Right atrium auricular region (tissue), 2 donors: ENCODE results near the gene CADPS2. TPM values are rescaled to one million over a fixed set of nuclear protein-coding genes. Genes with fewer than 3 reads are reported as not detected.

Experiments used
- DNase-seq: peaks from one replicate; pipeline ENCODE4 v3.0.0-alpha.2; 2019; ENCODE audit warnings: low spot score
- H3K27ac ChIP-seq, 2 donors: fragments of 200-600 bp; sonication (generic); 1 replicate in 1 of 2; 2 replicates in 1 of 2; pipeline ENCODE4 v1.5.1; 2016 to 2019
- H3K27me3 ChIP-seq, 2 donors: fragments of 200-600 bp; sonication (generic); one replicate each; pipeline versions ENCODE4 v1.5.1 to v1.6.0; 2017 to 2019
- H3K36me3 ChIP-seq: fragments of 200-600 bp; sonication (generic); one replicate; pipeline ENCODE4 v1.5.1; 2016
- H3K4me1 ChIP-seq, 2 donors: fragments of 200-600 bp; sonication (generic); one replicate each; pipeline versions ENCODE4 v1.5.1 to v1.6.0; 2017 to 2019
- H3K4me3 ChIP-seq, 2 donors: fragments of 200-600 bp; sonication (generic); 1 replicate in 1 of 2; 2 replicates in 1 of 2; pipeline ENCODE4 v1.5.1; 2017 to 2019; ENCODE audit warnings: mild to moderate bottlenecking in 1 of 2, moderate library complexity in 1 of 2
- H3K9me3 ChIP-seq, 2 donors: fragments of 200-600 bp; sonication (generic); one replicate each; pipeline ENCODE4 v1.5.1; 2019
- total RNA-seq, 2 donors: library from RNA; depleted of rRNA; stranded (reverse); fragments of >200 nt; gene quantifications; one replicate each; pipeline ENCODE4 v1.1.0, GENCODE V29; 2016
- TF ChIP-seq, protein P1 (sequence below), 2 donors: fragments of 200-600 bp; sonication (generic); IDR thresholded peaks; one replicate each; pipeline ENCODE4 v1.5.1; 2019; ENCODE audit warnings: antibody characterized with exemption in 2 of 2

Gene CADPS2
- total RNA-seq, 2 donors from 2014 or later: 11.8 to 19.9 TPM

DNA sequence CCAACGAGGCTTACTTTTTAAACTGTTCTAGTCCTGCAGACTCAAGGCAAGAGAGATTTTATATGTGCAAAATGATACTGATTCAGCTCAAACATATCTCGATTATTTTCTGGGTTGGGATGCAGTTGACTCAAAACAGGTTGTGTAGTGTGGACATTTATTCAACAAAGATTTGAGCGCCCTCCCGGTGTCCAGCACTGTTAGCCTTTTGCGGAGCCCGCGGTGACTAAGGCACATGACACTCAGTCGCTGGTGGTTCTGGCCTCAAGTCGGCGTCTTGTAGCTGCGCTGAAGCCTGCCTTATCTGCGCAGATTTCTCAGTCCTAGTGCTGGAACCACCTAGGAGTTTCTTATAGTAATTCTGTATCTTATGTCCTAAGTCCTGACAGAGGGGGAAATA is 938 bp upstream of the CADPS2 start:
- no peaks in the 10 kb centered on the region for H3K27me3 ChIP-seq
- H3K36me3 ChIP-seq: no peaks in the 10 kb centered on the region
- peaks cover 0 to 30% of the 10 kb centered on the region in 2 donors for H3K4me1 ChIP-seq
- DNase-seq: peak; percentile 86
- peak overlapping the region; percentile 92 to 95 for H3K27ac ChIP-seq
- peak overlapping the region; percentile 80 to 83 for H3K4me3 ChIP-seq
- TF ChIP-seq, protein P1, sequence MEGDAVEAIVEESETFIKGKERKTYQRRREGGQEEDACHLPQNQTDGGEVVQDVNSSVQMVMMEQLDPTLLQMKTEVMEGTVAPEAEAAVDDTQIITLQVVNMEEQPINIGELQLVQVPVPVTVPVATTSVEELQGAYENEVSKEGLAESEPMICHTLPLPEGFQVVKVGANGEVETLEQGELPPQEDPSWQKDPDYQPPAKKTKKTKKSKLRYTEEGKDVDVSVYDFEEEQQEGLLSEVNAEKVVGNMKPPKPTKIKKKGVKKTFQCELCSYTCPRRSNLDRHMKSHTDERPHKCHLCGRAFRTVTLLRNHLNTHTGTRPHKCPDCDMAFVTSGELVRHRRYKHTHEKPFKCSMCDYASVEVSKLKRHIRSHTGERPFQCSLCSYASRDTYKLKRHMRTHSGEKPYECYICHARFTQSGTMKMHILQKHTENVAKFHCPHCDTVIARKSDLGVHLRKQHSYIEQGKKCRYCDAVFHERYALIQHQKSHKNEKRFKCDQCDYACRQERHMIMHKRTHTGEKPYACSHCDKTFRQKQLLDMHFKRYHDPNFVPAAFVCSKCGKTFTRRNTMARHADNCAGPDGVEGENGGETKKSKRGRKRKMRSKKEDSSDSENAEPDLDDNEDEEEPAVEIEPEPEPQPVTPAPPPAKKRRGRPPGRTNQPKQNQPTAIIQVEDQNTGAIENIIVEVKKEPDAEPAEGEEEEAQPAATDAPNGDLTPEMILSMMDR (IDR thresholded peaks at IDR 0.05): peak in 1 of 2 donors; percentile 50
- no peaks in the 10 kb centered on the region for H3K9me3 ChIP-seq

DNA sequence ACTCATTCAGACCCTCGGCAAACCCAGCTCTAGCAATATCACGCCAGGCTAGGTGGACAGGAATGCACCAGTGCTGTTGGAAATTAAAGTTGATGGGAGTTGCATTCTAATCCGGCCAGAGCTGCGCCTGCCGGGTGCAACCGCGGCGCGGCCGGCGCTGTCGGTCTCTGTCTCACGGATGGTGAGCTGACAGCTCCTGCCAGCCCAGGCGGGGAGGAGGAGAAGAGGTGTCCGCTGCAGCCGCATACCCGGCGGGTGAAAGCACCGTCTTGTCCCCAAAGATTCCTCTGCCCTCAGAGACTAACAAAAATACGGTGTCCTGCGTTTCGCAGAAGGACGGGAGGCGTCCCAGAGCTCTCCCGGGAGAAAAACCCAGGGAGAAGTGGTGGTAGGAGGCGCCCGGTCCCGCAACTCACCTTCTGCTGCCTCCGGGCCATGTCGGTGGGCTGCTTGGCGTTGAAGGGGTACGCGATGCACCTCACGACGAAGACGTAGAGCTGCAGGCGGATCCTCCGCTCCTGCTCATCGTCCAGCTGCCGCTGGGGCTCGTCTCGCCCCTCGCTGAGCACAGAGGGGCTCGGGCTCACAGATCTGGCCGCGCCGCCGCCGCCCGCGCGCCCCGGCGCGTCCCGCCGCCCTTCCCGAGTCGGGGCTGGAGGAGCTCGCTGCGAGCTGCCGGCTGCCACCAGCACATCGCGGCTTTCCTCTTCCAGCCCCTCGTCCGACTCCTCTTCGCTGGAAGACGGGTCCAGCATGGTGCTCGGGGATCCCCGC is 490 bp downstream of the CADPS2 start:
- DNase-seq: peak; percentile 64
- Histone ChIP-seq H3K36me3 (no peaks in the 10 kb centered on the region), H3K4me1 (peaks cover 0 to 37% of the 10 kb centered on the region in 2 donors), H3K27ac (peak overlapping the region; percentile 92 to 95), H3K27me3 (no peaks in the 10 kb centered on the region), H3K9me3 (no peaks in the 10 kb centered on the region), H3K4me3 (peak overlapping the region; percentile 80 to 83)
- TF ChIP-seq, protein P1 (IDR thresholded peaks at IDR 0.05): no peak

DNA sequence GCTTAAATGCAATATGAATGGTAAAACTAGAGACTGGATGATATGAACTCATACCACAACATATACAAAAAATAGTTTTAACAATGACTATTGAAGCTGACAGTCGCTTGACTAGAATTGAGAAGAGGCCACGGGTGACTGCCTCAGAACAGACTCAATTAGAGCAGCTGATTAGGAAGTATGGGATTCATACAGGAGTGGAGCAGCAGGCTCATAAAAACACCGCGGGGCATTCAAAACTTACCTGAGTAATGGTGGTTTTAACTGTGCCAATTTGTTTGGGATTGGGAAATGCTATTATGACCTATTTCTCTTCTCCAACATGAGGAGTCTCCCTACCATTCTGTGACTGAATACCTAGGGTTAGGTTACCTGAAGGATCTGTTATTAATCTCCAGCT is 2.1 kb downstream of the CADPS2 start:
- H3K27ac ChIP-seq: no peak overlapping the region
- DNase-seq: no peak
- no peaks in the 10 kb centered on the region for H3K36me3 ChIP-seq
- H3K4me3 ChIP-seq: no peak overlapping the region
- TF ChIP-seq, protein P1 (IDR thresholded peaks at IDR 0.05): no peak
- no peaks in the 10 kb centered on the region for H3K9me3 ChIP-seq
- H3K4me1 ChIP-seq: peaks cover 0 to 43% of the 10 kb centered on the region in 2 donors
- no peaks in the 10 kb centered on the region for H3K27me3 ChIP-seq

DNA sequence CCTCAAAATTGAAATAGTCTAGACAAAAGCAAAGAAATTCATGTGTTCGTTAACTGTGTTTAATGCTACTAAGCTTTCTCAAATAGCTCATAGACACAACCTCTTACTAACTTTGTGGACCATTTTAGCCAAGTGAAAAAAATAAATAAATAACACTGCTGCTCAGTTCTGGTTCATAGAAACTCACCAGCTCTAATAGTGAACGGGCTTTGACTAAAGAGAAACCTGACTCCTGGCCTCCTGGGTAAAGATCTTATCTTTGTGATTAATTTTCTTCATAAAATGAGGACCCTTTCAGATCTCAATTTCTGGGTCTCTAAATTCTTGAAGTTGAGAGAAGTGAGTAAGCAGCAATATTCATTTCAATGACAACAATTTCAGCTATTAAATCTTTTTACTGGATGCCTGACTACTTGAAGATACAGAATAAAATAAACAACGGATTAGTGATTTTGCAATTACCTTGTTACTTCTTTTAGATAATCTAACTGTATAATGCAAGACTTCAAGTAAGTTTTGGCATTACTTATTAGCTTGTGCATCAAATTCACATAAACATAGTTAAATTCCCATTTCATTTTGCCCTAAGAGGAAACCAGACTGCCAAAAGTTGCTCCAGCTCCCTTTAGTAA is 3.1 kb downstream of the CADPS2 start:
- Histone ChIP-seq H3K9me3 (no peaks in the 10 kb centered on the region), H3K4me1 (peaks cover 0 to 43% of the 10 kb centered on the region in 2 donors), H3K4me3 (no peak overlapping the region), H3K36me3 (no peaks in the 10 kb centered on the region), H3K27me3 (no peaks in the 10 kb centered on the region), H3K27ac (no peak overlapping the region)
- TF ChIP-seq, protein P1 (IDR thresholded peaks at IDR 0.05): no peak
- DNase-seq: no peak

DNA sequence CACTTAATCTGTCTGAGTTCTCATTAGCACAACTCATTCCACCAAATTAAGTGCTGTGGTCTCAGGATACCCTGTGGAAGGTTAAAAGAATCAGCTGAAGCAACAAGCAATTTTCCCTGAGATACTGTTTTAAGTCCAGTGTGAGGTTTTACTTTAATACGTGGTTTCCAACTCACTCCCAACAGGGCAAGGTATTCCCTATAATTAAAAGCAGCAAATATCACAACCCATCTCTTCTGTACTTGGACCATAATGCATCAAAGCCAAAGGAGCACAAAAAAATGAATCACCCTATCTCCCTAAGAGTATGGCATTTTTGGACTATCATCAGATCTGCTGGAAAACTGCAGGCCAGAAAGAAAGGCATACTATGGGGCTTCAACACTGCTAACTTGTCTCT is 4.9 kb downstream of the CADPS2 start:
- H3K27ac ChIP-seq: peak overlapping the region; percentile 1 to 4
- H3K9me3 ChIP-seq: no peaks in the 10 kb centered on the region
- no peaks in the 10 kb centered on the region for H3K27me3 ChIP-seq
- DNase-seq: no peak
- peak overlapping the region in 1 of 2 donors; percentile 5 for H3K4me3 ChIP-seq
- H3K4me1 ChIP-seq: peaks cover 0 to 39% of the 10 kb centered on the region in 2 donors
- no peaks in the 10 kb centered on the region for H3K36me3 ChIP-seq
- TF ChIP-seq, protein P1 (IDR thresholded peaks at IDR 0.05): no peak
